Stimulated activated CD4-positive, alpha-beta T cell treated with anti-CD3 and anti-CD28 coated beads, TNF-alpha, amount 100 ng/mL, for 1 hour (primary cell): ENCODE measurements around the gene PCCA.
"Not testable (repeated sequence)": the region's sequence is repeated elsewhere in the genome, so short reads cannot be mapped to it uniquely, and the experiment has no call there.

Experiments used
- DNase-seq, 3 donors: peaks; one replicate each; pipeline ENCODE4 v3.0.0-alpha.2; 2020; ENCODE audit warnings: low read depth in 3 of 3, low spot score in 1 of 3

The PCCA gene

GRCh38 chr13:100184095-100184494 lies 95.2 kb downstream of the PCCA start:
- no peak for DNase-seq

GRCh38 chr13:100195568-100195967 lies 106.7 kb downstream of the PCCA start:
- DNase-seq: no peak

GRCh38 chr13:100196375-100196774 lies 107.5 kb downstream of the PCCA start:
- DNase-seq: no peak

GRCh38 chr13:100197116-100197515 lies 108.2 kb downstream of the PCCA start:
- no peak for DNase-seq

- no peak for DNase-seq
These were observed 108.9 kb downstream of the PCCA start for GRCh38 chr13:100197591-100198365.

- no peak for DNase-seq
These were observed 114.9 kb downstream of the PCCA start for GRCh38 chr13:100203696-100204367.

GRCh38 chr13:100208002-100208401 lies 119.1 kb downstream of the PCCA start:
- no peak for DNase-seq

- DNase-seq: no peak
These were observed 119.7 kb downstream of the PCCA start for GRCh38 chr13:100208626-100209025.

- no peak for DNase-seq
These were observed 121.2 kb downstream of the PCCA start for GRCh38 chr13:100209857-100210825.

- DNase-seq: no peak
These were observed 122.3 kb downstream of the PCCA start for GRCh38 chr13:100211016-100211710.

GRCh38 chr13:100212904-100213553 lies 124.1 kb downstream of the PCCA start:
- DNase-seq: no peak

GRCh38 chr13:100213576-100213975 lies 124.7 kb downstream of the PCCA start:
- DNase-seq: no peak

GRCh38 chr13:100214886-100215285 lies 126.0 kb downstream of the PCCA start:
- DNase-seq: no peak

GRCh38 chr13:100221166-100221565 lies 132.3 kb downstream of the PCCA start:
- no peak for DNase-seq

- not testable (repeated sequence) for DNase-seq
These were observed 135.2 kb downstream of the PCCA start for GRCh38 chr13:100223966-100224530.

- DNase-seq: no peak
These were observed 140.7 kb downstream of the PCCA start for GRCh38 chr13:100229603-100230002.

- no peak for DNase-seq
These were observed 141.9 kb downstream of the PCCA start for GRCh38 chr13:100230769-100231149.

- DNase-seq: no peak
These were observed 142.3 kb downstream of the PCCA start for GRCh38 chr13:100231176-100231575.

GRCh38 chr13:100234006-100234405 lies 145.1 kb downstream of the PCCA start:
- DNase-seq: no peak

- DNase-seq: no peak
These were observed 145.7 kb downstream of the PCCA start for GRCh38 chr13:100234524-100235136.
